Liver (tissue), 9 donors: Measurements from ENCODE around the gene RBM15. TPM values are rescaled to one million over a fixed set of nuclear protein-coding genes. Genes with fewer than 3 reads are reported as not detected.

Source experiments
- DNase-seq: peaks from one replicate; pipeline ENCODE4 v3.0.0-alpha.2; 2017; ENCODE audit warnings: low spot score
- H3K27ac ChIP-seq, 2 donors: one replicate each; pipeline ENCODE4 v1.7.0; 2013; ENCODE audit warnings: inconsistent platforms in 2 of 2, low read length in 2 of 2, control low read depth in 1 of 2, low read depth in 1 of 2, mild to moderate bottlenecking in 1 of 2
- H3K27me3 ChIP-seq, 4 donors: one replicate each; pipeline versions ENCODE4 v1.6.1 to v1.7.0; 2013; ENCODE audit warnings: low read length in 3 of 4, inconsistent platforms in 1 of 4, mild to moderate bottlenecking in 1 of 4, moderate library complexity in 1 of 4; ENCODE audit not compliant: control insufficient read depth in 4 of 4, insufficient read depth in 4 of 4
- H3K36me3 ChIP-seq, 4 donors: one replicate each; pipeline versions ENCODE4 v1.6.1 to v1.7.0; 2013; ENCODE audit warnings: low read length in 3 of 4, mild to moderate bottlenecking in 3 of 4, low read depth in 1 of 4, moderate library complexity in 1 of 4; ENCODE audit not compliant: control insufficient read depth in 4 of 4, insufficient read depth in 3 of 4
- H3K4me1 ChIP-seq, 4 donors: one replicate each; pipeline versions ENCODE4 v1.6.1 to v1.7.0; 2013; ENCODE audit warnings: low read length in 3 of 4, mild to moderate bottlenecking in 3 of 4, moderate library complexity in 1 of 4; ENCODE audit not compliant: control insufficient read depth in 4 of 4, insufficient read depth in 4 of 4
- H3K4me3 ChIP-seq, 3 donors: one replicate each; pipeline versions ENCODE4 v1.6.1 to v1.7.0; 2013; ENCODE audit warnings: low read length in 3 of 3, control low read depth in 1 of 3, low read depth in 1 of 3, mild to moderate bottlenecking in 1 of 3
- H3K9ac ChIP-seq, 2 donors: one replicate each; pipeline ENCODE4 v1.7.0; 2013; ENCODE audit warnings: low read length in 2 of 2, mild to moderate bottlenecking in 2 of 2, moderate library complexity in 2 of 2, control low read depth in 1 of 2, low read depth in 1 of 2
- H3K9me3 ChIP-seq, 4 donors: one replicate each; pipeline versions ENCODE4 v1.6.1 to v1.7.0; 2013; ENCODE audit warnings: low read length in 3 of 4; ENCODE audit not compliant: control insufficient read depth in 4 of 4
- ATF3 ChIP-seq: IDR thresholded peaks from 2 replicates; pipeline ENCODE4 v1.6.1; 2016; ENCODE audit warnings: antibody characterized with exemption
- CTCF ChIP-seq: fragments of 150-350 bp; IDR thresholded peaks from 2 replicates; pipeline ENCODE4 v1.5.1; 2017; ENCODE audit warnings: improper control_type of control experiment, low read depth, low read length; ENCODE audit not compliant: missing input control
- EGR1 ChIP-seq, 2 donors: IDR thresholded peaks; 2 replicates each; pipeline ENCODE4 v1.6.1; 2016 to 2018; ENCODE audit warnings: antibody characterized with exemption in 2 of 2, low read depth in 2 of 2
- FOXA1 ChIP-seq: IDR thresholded peaks from 2 replicates; pipeline ENCODE4 v1.6.1; 2016; ENCODE audit warnings: antibody characterized with exemption
- FOXA2 ChIP-seq: IDR thresholded peaks from 2 replicates; pipeline ENCODE4 v1.6.1; 2016; ENCODE audit warnings: antibody characterized with exemption
- GABPA ChIP-seq, 2 donors: IDR thresholded peaks in 1 of 2; conservative IDR thresholded peaks in 1 of 2; 2 replicates each; pipeline ENCODE4 v1.6.1; 2016; ENCODE audit warnings: antibody characterized with exemption in 2 of 2, mild to moderate bottlenecking in 1 of 2, moderate library complexity in 1 of 2
- HNF4A ChIP-seq, 2 donors: conservative IDR thresholded peaks; 2 replicates each; pipeline ENCODE4 v1.6.1; 2016; ENCODE audit warnings: antibody characterized with exemption in 2 of 2, mild to moderate bottlenecking in 2 of 2
- HNF4G ChIP-seq: IDR thresholded peaks from 2 replicates; pipeline ENCODE4 v1.6.1; 2016; ENCODE audit warnings: antibody characterized with exemption
- JUND ChIP-seq, 2 donors: IDR thresholded peaks; 2 replicates each; pipeline ENCODE4 v1.6.1; 2016; ENCODE audit warnings: antibody characterized with exemption in 2 of 2
- MAX ChIP-seq: IDR thresholded peaks from 2 replicates; pipeline ENCODE4 v1.6.1; 2016; ENCODE audit warnings: antibody characterized with exemption
- NR2F2 ChIP-seq: IDR thresholded peaks from 2 replicates; pipeline ENCODE4 v1.6.1; 2016; ENCODE audit warnings: antibody characterized with exemption
- RAD21 ChIP-seq, 2 donors: IDR thresholded peaks; 2 replicates each; pipeline ENCODE4 v1.6.1; 2016; ENCODE audit warnings: antibody characterized with exemption in 2 of 2, mild to moderate bottlenecking in 2 of 2
- REST ChIP-seq: IDR thresholded peaks from 2 replicates; pipeline ENCODE4 v1.6.1; 2016; ENCODE audit warnings: antibody characterized with exemption, mild to moderate bottlenecking
- RXRA ChIP-seq, 2 donors: IDR thresholded peaks; 2 replicates each; pipeline ENCODE4 v1.6.1; 2017 to 2018; ENCODE audit warnings: antibody characterized with exemption in 2 of 2, mild to moderate bottlenecking in 1 of 2
- SP1 ChIP-seq: IDR thresholded peaks from 2 replicates; pipeline ENCODE4 v1.6.1; 2018; ENCODE audit warnings: antibody characterized with exemption, mild to moderate bottlenecking
- TAF1 ChIP-seq: conservative IDR thresholded peaks from 2 replicates; pipeline ENCODE4 v1.6.1; 2016; ENCODE audit warnings: antibody characterized with exemption, mild to moderate bottlenecking
- YY1 ChIP-seq: IDR thresholded peaks from 2 replicates; pipeline ENCODE4 v1.6.1; 2016; ENCODE audit warnings: antibody characterized with exemption, mild to moderate bottlenecking
- ZBTB33 ChIP-seq: IDR thresholded peaks from 2 replicates; pipeline ENCODE4 v1.6.1; 2016; ENCODE audit warnings: antibody characterized with exemption
- WGBS: extraction: QIAGEN DNeasy Blood & Tissue Kit; methylation state at CpG from one replicate; pipeline ENCODE4 v1.1.7; 2013; 5-methylcytosine and 5-hydroxymethylcytosine counted together
- polyA plus RNA-seq, 2 donors: library from polyadenylated mRNA; stranded (reverse) in 1 of 2; unstranded in 1 of 2; fragments of 200-250 nt in 1 of 2; fragments of >200 nt in 1 of 2; fragmentation: Nextera tagmentation in 1 of 2; extraction: Ambion mirVana in 1 of 2; gene quantifications; one replicate each; pipeline versions ENCODE4 v1.2.1 to v1.2.3, GENCODE V29; 2013 to 2015
- total RNA-seq, 2 donors: library from RNA; depleted of rRNA; stranded (reverse); fragments of >200 nt; gene quantifications; one replicate each; pipeline ENCODE4 v1.2.3, GENCODE V29; 2014
- donor health status: healthy.
- donor health status: healthy.
- donor health status: healthy.
- donor health status: healthy.
- donor health status: healthy.

The RBM15 gene
- total and polyA plus RNA-seq, 4 donors, result 2.4 to 34.0 (median 15.0) TPM

- 62% methylated on average over 2 of the region's 2 CpGs for WGBS
- H3K4me1 ChIP-seq, result peaks cover 0 to 1% (median 0%) of the 10 kb centered on the region in 4 donors
- H3K4me3 ChIP-seq, result no peak overlapping the region
- H3K9me3 ChIP-seq, result no peaks in the 10 kb centered on the region
- no peaks in the 10 kb centered on the region for H3K27me3 ChIP-seq
- peaks cover 0 to 8% (median under 1%) of the 10 kb centered on the region in 4 donors for H3K36me3 ChIP-seq
- TF ChIP-seq ATF3 (no peak), JUND (IDR thresholded peaks at IDR 0.05) (peak in 1 of 2 donors; percentile 68), FOXA1 (no peak)
- DNase-seq, result no peak
- no peak overlapping the region for H3K9ac ChIP-seq
- H3K27ac ChIP-seq, result no peak overlapping the region
Observed at GRCh38 chr1:110356379-110356778, 17.2 kb downstream of the RBM15 start.

- Histone ChIP-seq H3K27ac (no peak overlapping the region), H3K27me3 (no peaks in the 10 kb centered on the region), H3K9me3 (no peaks in the 10 kb centered on the region), H3K4me3 (no peak overlapping the region), H3K4me1 (no peaks in the 10 kb centered on the region), H3K36me3 (peaks cover 0 to 19% (median 2%) of the 10 kb centered on the region in 4 donors), H3K9ac (no peak overlapping the region)
- 95% methylated on average over 2 of the region's 2 CpGs for WGBS
- no peak for TF ChIP-seq FOXA2
- no peak for TF ChIP-seq HNF4A (conservative IDR thresholded peaks at IDR 0.05)
- TF ChIP-seq NR2F2, result no peak
- no peak for TF ChIP-seq RXRA (IDR thresholded peaks at IDR 0.05)
- TF ChIP-seq ATF3, result no peak
- TF ChIP-seq ZBTB33, result no peak
- TF ChIP-seq MAX, result no peak
- no peak for TF ChIP-seq SP1
- no peak for TF ChIP-seq REST
- no peak for TF ChIP-seq GABPA (IDR thresholded peaks at IDR 0.05 in 1 of 2, conservative IDR thresholded peaks at IDR 0.05 in 1 of 2)
- no peak for TF ChIP-seq YY1
- TF ChIP-seq TAF1, result no peak
- TF ChIP-seq JUND (IDR thresholded peaks at IDR 0.05), result no peak
- no peak for TF ChIP-seq CTCF
- no peak for TF ChIP-seq FOXA1
- no peak for TF ChIP-seq RAD21 (IDR thresholded peaks at IDR 0.05)
- no peak for TF ChIP-seq HNF4G
- no peak for TF ChIP-seq EGR1 (IDR thresholded peaks at IDR 0.05; ENCODE audit: low read depth in 2 of 2)
- DNase-seq, result no peak
Observed at GRCh38 chr1:110360431-110360830, 21.3 kb downstream of the RBM15 start.
